T-cell (primary cell): ENCODE measurements around the gene ADGRD1. TPM values are rescaled to one million over a fixed set of nuclear protein-coding genes. Genes with fewer than 3 reads are reported as not detected.

Experiments used
- ATAC-seq, 4 experiments: fragments of 200-7000 bp in 3 of 4; fragments of 150-1000 bp in 1 of 4; cut with Tn5 transposase; replicated peaks in 1 of 4; 1 replicate in 3 of 4; 2 replicates in 1 of 4; pipeline ENCODE4 v1.10.0; 2021; ENCODE audit warnings: moderate library complexity in 3 of 4, mild to moderate bottlenecking in 2 of 4, moderate number of reproducible peaks in 1 of 4
- CTCF ChIA-PET, 2 donors: fragments of 300-600 bp; sonication (Branson Sonifier 250); formaldehyde crosslinking; loops; one replicate each; lab custom pipeline; 2022; ENCODE audit warnings: antibody characterized with exemption in 2 of 2; lab: Charles Lee
- POLR2A ChIA-PET, 2 donors: fragments of 300-600 bp; sonication (Branson Sonifier 250); formaldehyde crosslinking; loops; one replicate each; lab custom pipeline; 2022; ENCODE audit warnings: antibody characterized with exemption in 2 of 2; lab: Charles Lee
- DNase-seq, 35 experiments: peaks; one replicate each; pipeline versions ENCODE4 v3.0.0 to v3.0.0-alpha.2; 2013 to 2023
- H3K27ac ChIP-seq: one replicate; pipeline ENCODE4 v1.5.1; 2013; ENCODE audit warnings: low read length
- H3K27me3 ChIP-seq, 2 experiments: replicated peaks in 1 of 2; 1 replicate in 1 of 2; 2 replicates in 1 of 2; pipeline versions ENCODE4 v1.6.1 to v1.7.0; 2013; ENCODE audit warnings: low read length in 1 of 2, mixed read lengths in 1 of 2; ENCODE audit not compliant: control insufficient read depth in 2 of 2, insufficient read depth in 2 of 2; ENCODE audit errors: extremely low read depth in 1 of 2
- H3K36me3 ChIP-seq, 2 donors: 1 replicate in 1 of 2; 2 replicates in 1 of 2; pipeline versions ENCODE4 v1.6.1 to v1.7.0; 2013; ENCODE audit warnings: low read length in 1 of 2; ENCODE audit not compliant: control insufficient read depth in 2 of 2, insufficient read depth in 1 of 2; ENCODE audit errors: extremely low read depth in 1 of 2
- H3K4me1 ChIP-seq, 2 experiments: 1 replicate in 1 of 2; 2 replicates in 1 of 2; pipeline versions ENCODE4 v1.6.1 to v1.7.0; 2013; ENCODE audit warnings: low read length in 2 of 2, mixed read lengths in 1 of 2; ENCODE audit not compliant: insufficient read depth in 2 of 2, control insufficient read depth in 1 of 2; ENCODE audit errors: extremely low read depth in 1 of 2
- H3K4me3 ChIP-seq, 2 donors: 1 replicate in 1 of 2; 2 replicates in 1 of 2; pipeline versions ENCODE4 v1.5.1 to v1.7.0; 2013; ENCODE audit warnings: mild to moderate bottlenecking in 2 of 2, low read length in 1 of 2, moderate library complexity in 1 of 2; ENCODE audit not compliant: control insufficient read depth in 1 of 2; ENCODE audit errors: extremely low read depth in 1 of 2
- H3K9me3 ChIP-seq: 2 replicates; pipeline ENCODE4 v1.7.0; 2013
- H3K27ac Mint-ChIP-seq, 2 donors: one replicate each; pipeline ENCODE4 v1.8.0; 2020 to 2021; ENCODE audit warnings: mild to moderate bottlenecking in 2 of 2, mixed read lengths in 2 of 2
- H3K27me3 Mint-ChIP-seq, 2 donors: one replicate each; pipeline ENCODE4 v1.8.0; 2021 to 2022; ENCODE audit warnings: mixed read lengths in 2 of 2
- H3K36me3 Mint-ChIP-seq: one replicate; pipeline ENCODE4 v1.8.0; 2021; ENCODE audit warnings: mixed read lengths
- H3K4me1 Mint-ChIP-seq, 3 donors: one replicate each; pipeline ENCODE4 v1.8.0; 2020 to 2022; ENCODE audit warnings: mixed read lengths in 3 of 3, mild to moderate bottlenecking in 1 of 3
- H3K4me3 Mint-ChIP-seq, 3 donors: one replicate each; pipeline ENCODE4 v1.8.0; 2020 to 2022; ENCODE audit warnings: mild to moderate bottlenecking in 3 of 3, mixed read lengths in 3 of 3, moderate library complexity in 3 of 3
- H3K9me3 Mint-ChIP-seq, 3 donors: one replicate each; pipeline ENCODE4 v1.8.0; 2020 to 2022; ENCODE audit warnings: mixed read lengths in 3 of 3
- WGBS: methylation state at CpG from one replicate; pipeline ENCODE4 v1.1.5; 2013; ENCODE audit warnings: missing lambda C conversion rate; ENCODE audit not compliant: insufficient coverage; 5-methylcytosine and 5-hydroxymethylcytosine counted together
- total RNA-seq, 35 experiments: library from RNA in 6 of 35; stranded (reverse) in 6 of 35; fragments of 120-200 nt in 1 of 35; gene quantifications; one replicate each; pipeline versions ENCODE4 v1.2.1 to v1.2.4 and lab custom pipeline; 2013 to 2026

Gene ADGRD1
- total RNA-seq, 5 donors from 2014 or later (not counting 1 experiment from before 2014, with no cell fraction given) = 0.29 to 1.1 (median 0.43) TPM; not detected in 1

GRCh38 chr12:131135786-131136538 lies 182.3 kb downstream of the ADGRD1 start:
- Histone ChIP-seq H3K9me3 (no peaks in the 10 kb centered on the region), H3K27me3 (peaks cover 0 to 19% of the 10 kb centered on the region in 2 experiments), H3K4me3 (no peak overlapping the region), H3K27ac (no peak overlapping the region), H3K36me3 (no peaks in the 10 kb centered on the region), H3K4me1 (peaks cover 0 to 6% of the 10 kb centered on the region in 2 experiments)
- WGBS = 63% methylated on average over 18 of the region's 19 CpGs
- POLR2A ChIA-PET = no interaction called here
- Mint-ChIP-seq H3K36me3 (no peaks in the 10 kb centered on the region), H3K4me3 (no peak overlapping the region), H3K27ac (no peak overlapping the region), H3K4me1 (peaks cover 0 to 2% (median 0%) of the 10 kb centered on the region in 3 donors), H3K27me3 (no peaks in the 10 kb centered on the region), H3K9me3 (no peaks in the 10 kb centered on the region)
- ATAC-seq (no peak), DNase-seq (no peak)
- CTCF ChIA-PET = interaction anchor here in 1 of 2 donors (6.0 kb wide), 1 partner anchor 31 kb away, joined by 43 read pairs; no protein-coding TSS in a partner anchor

DNA sequence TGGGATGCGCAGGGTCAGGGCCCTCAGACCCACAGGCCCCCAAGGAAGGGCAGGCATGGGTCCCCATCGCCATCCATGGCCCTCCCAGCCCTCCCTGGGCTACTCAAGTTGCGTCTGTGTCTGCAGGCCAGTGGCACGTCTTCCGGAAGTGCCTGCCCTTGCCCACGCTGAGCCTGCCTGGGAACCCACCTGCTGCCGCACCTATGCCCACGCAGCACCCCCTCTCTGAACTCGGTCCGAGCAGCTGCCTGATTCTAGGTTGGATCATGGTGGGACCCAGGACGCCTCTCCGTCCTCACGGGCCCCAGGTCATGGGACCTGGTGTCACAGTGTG lies 182.8 kb downstream of the ADGRD1 start:
- Histone ChIP-seq H3K36me3 (no peaks in the 10 kb centered on the region), H3K4me1 (peaks cover 0 to 6% of the 10 kb centered on the region in 2 experiments), H3K27ac (no peak overlapping the region), H3K9me3 (no peaks in the 10 kb centered on the region), H3K4me3 (no peak overlapping the region), H3K27me3 (peaks cover 0 to 19% of the 10 kb centered on the region in 2 experiments)
- H3K4me1 Mint-ChIP-seq = peaks cover 0 to 2% (median 0%) of the 10 kb centered on the region in 3 donors
- H3K4me3 Mint-ChIP-seq = no peak overlapping the region
- 81% methylated on average over 13 of the region's 13 CpGs for WGBS
- ChIA-PET POLR2A (no interaction called here), CTCF (no interaction called here)
- no peaks in the 10 kb centered on the region for H3K9me3 Mint-ChIP-seq
- DNase-seq (no peak), ATAC-seq (no peak)
- no peaks in the 10 kb centered on the region for H3K36me3 Mint-ChIP-seq
- H3K27ac Mint-ChIP-seq = no peak overlapping the region
- no peaks in the 10 kb centered on the region for H3K27me3 Mint-ChIP-seq

GRCh38 chr12:131137009-131137835 lies 183.5 kb downstream of the ADGRD1 start:
- CTCF ChIA-PET = no interaction called here
- ATAC-seq (no peak), DNase-seq (no peak)
- POLR2A ChIA-PET = no interaction called here
- Histone ChIP-seq H3K9me3 (no peaks in the 10 kb centered on the region), H3K36me3 (no peaks in the 10 kb centered on the region), H3K27me3 (peaks cover 0 to 15% of the 10 kb centered on the region in 2 experiments), H3K27ac (no peak overlapping the region), H3K4me3 (no peak overlapping the region), H3K4me1 (peaks cover 0 to 3% of the 10 kb centered on the region in 2 experiments)
- H3K4me1 Mint-ChIP-seq = peaks cover 0 to 2% (median 0%) of the 10 kb centered on the region in 3 donors
- no peaks in the 10 kb centered on the region for H3K27me3 Mint-ChIP-seq
- H3K27ac Mint-ChIP-seq = no peak overlapping the region
- 87% methylated on average over 19 of the region's 25 CpGs for WGBS
- H3K36me3 Mint-ChIP-seq = no peaks in the 10 kb centered on the region
- no peak overlapping the region for H3K4me3 Mint-ChIP-seq
- H3K9me3 Mint-ChIP-seq = no peaks in the 10 kb centered on the region

- Histone ChIP-seq H3K4me3 (no peak overlapping the region), H3K9me3 (no peaks in the 10 kb centered on the region), H3K36me3 (no peaks in the 10 kb centered on the region), H3K27me3 (peaks cover 0 to 12% of the 10 kb centered on the region in 2 experiments), H3K4me1 (no peaks in the 10 kb centered on the region), H3K27ac (no peak overlapping the region)
- H3K9me3 Mint-ChIP-seq = no peaks in the 10 kb centered on the region
- H3K36me3 Mint-ChIP-seq = no peaks in the 10 kb centered on the region
- 77% methylated on average over 25 of the region's 28 CpGs for WGBS
- ChIA-PET CTCF (no interaction called here), POLR2A (no interaction called here)
- no peaks in the 10 kb centered on the region for H3K27me3 Mint-ChIP-seq
- no peak for DNase-seq
- H3K4me1 Mint-ChIP-seq = no peaks in the 10 kb centered on the region
- H3K27ac Mint-ChIP-seq = no peak overlapping the region
- H3K4me3 Mint-ChIP-seq = no peak overlapping the region
- ATAC-seq = no peak
Observed at GRCh38 chr12:131137836-131138637, 184.3 kb downstream of the ADGRD1 start.

DNA sequence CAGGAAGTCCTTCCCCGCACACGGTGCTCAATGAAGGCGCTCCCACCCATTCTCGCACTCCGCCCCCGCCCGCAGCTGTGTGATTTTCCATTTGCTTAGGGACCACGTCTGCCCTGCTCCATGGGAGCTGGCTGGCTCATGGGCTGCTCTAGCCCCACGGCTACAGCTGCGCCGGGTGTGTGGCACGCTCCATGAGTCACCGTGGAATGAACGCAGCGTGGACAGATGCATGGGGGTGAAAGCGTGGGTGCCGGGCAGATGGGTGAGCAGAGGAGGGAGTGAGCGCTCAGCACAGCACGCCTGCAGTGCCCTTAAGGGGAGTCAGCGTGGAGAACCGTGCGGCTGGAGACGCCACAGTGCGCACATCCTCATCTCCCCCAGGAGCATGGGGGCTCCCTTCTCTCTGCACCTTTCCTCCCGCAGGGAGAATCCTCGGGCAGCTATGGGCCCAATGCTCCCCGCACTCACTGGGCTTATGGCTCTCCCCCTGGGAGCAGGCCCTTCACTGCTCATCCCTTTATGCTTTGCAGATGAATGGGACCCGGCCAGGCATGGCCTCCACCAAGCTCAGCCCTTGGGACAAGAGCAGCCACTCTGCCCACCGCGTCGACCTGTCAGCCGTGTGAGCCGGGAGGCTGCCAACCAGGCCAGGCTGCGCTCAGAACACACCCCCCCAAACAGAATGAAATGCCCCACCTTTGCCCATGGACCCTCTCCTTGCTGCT lies 185.1 kb downstream of the ADGRD1 start:
- POLR2A ChIA-PET = no interaction called here
- Mint-ChIP-seq H3K4me3 (no peak overlapping the region), H3K36me3 (no peaks in the 10 kb centered on the region), H3K4me1 (peaks cover 0 to 5% (median 4%) of the 10 kb centered on the region in 3 donors), H3K9me3 (no peaks in the 10 kb centered on the region), H3K27me3 (no peaks in the 10 kb centered on the region), H3K27ac (no peak overlapping the region)
- Histone ChIP-seq H3K27ac (no peak overlapping the region), H3K9me3 (no peaks in the 10 kb centered on the region), H3K36me3 (no peaks in the 10 kb centered on the region), H3K4me3 (no peak overlapping the region), H3K27me3 (peaks cover 0 to 12% of the 10 kb centered on the region in 2 experiments), H3K4me1 (no peaks in the 10 kb centered on the region)
- DNase-seq = no peak
- CTCF ChIA-PET = interaction anchor here in 1 of 2 donors (0.7 kb wide), 1 partner anchor 140 kb away, joined by 3 read pairs; no protein-coding TSS in a partner anchor
- ATAC-seq = no peak
- 89% methylated on average over 25 of the region's 34 CpGs for WGBS
